Karpas-422 (cell line): ENCODE data around the gene PDE3A. TPM values are rescaled to one million over a fixed set of nuclear protein-coding genes. Genes with fewer than 3 reads are reported as not detected.

ENCODE experiments used
- DNase-seq: peaks from one replicate; pipeline ENCODE4 v3.0.0-alpha.2; 2015
- H2AFZ ChIP-seq: fragments of 200-600 bp; sonication (generic); 2 replicates; pipeline ENCODE4 v1.6.1; 2014; ENCODE audit warnings: antibody characterized with exemption, low read length, mixed read lengths
- H3K27ac ChIP-seq: fragments of 200-600 bp; sonication (generic); 2 replicates; pipeline ENCODE4 v1.5.1; 2014; ENCODE audit warnings: mild to moderate bottlenecking, low read length, moderate library complexity
- H3K27me3 ChIP-seq: fragments of 200-600 bp; sonication (generic); 2 replicates; pipeline ENCODE4 v1.6.1; 2014; ENCODE audit warnings: low read length, mixed read lengths
- H3K36me3 ChIP-seq: fragments of 200-600 bp; sonication (generic); 2 replicates; pipeline ENCODE4 v1.6.1; 2014; ENCODE audit warnings: low read length, mixed read lengths; ENCODE audit not compliant: insufficient read depth
- H3K4me1 ChIP-seq: fragments of 200-600 bp; sonication (generic); 2 replicates; pipeline ENCODE4 v1.6.1; 2014; ENCODE audit warnings: mild to moderate bottlenecking, low read length, mixed read lengths
- H3K4me2 ChIP-seq: fragments of 200-600 bp; sonication (generic); 2 replicates; pipeline ENCODE4 v1.6.1; 2014; ENCODE audit warnings: low read length, low read depth, mild to moderate bottlenecking; ENCODE audit not compliant: poor library complexity, severe bottlenecking
- H3K4me3 ChIP-seq: fragments of 200-600 bp; sonication (generic); 2 replicates; pipeline ENCODE4 v1.5.1; 2014; ENCODE audit warnings: mild to moderate bottlenecking, antibody characterized with exemption, low read length, mixed read lengths
- H3K79me2 ChIP-seq: fragments of 200-600 bp; sonication (generic); 2 replicates; pipeline ENCODE4 v1.6.1; 2014; ENCODE audit warnings: mild to moderate bottlenecking, low read length, mixed read lengths
- H3K9ac ChIP-seq: fragments of 200-600 bp; sonication (generic); 2 replicates; pipeline ENCODE4 v1.6.0; 2014; ENCODE audit warnings: low read length
- H3K9me2 ChIP-seq: fragments of 200-600 bp; sonication (generic), shearing (Covaris generic); replicated peaks from 2 replicates; pipeline ENCODE4 v1.6.0; 2014; ENCODE audit warnings: mild to moderate bottlenecking, low read length, moderate library complexity; ENCODE audit not compliant: insufficient read depth
- H3K9me3 ChIP-seq: fragments of 300-700, 200-600 bp; sonication (generic); 2 replicates; pipeline ENCODE4 v1.6.1; 2014; ENCODE audit warnings: low read length, mixed read lengths
- H4K20me1 ChIP-seq: fragments of 200-600 bp; sonication (generic); 2 replicates; pipeline ENCODE4 v1.6.1; 2014; ENCODE audit warnings: mild to moderate bottlenecking, antibody characterized with exemption, low read length, low read depth; ENCODE audit not compliant: insufficient read depth
- total RNA-seq: library from RNA; depleted of rRNA; stranded (reverse); fragments of >200 nt; shearing (Covaris generic); gene quantifications from 2 replicates; pipeline ENCODE4 v1.2.3, GENCODE V29; 2014; ENCODE audit warnings: low replicate concordance

PDE3A gene
- total RNA-seq, 1 experiment from 2014 or later, result not detected

GRCh38 chr12:20398686-20399085 is 30.3 kb downstream of the PDE3A start:
- Histone ChIP-seq H3K4me1 (no peaks in the 10 kb centered on the region), H2AFZ (no peak overlapping the region), H3K9me3 (no peaks in the 10 kb centered on the region), H3K79me2 (no peaks in the 10 kb centered on the region), H4K20me1 (no peaks in the 10 kb centered on the region), H3K36me3 (no peaks in the 10 kb centered on the region), H3K27me3 (no peaks in the 10 kb centered on the region), H3K4me2 (no peak overlapping the region), H3K27ac (no peak overlapping the region), H3K9me2 (no peaks in the 10 kb centered on the region; the same call in 1 of the 2 replicates), H3K9ac (no peak overlapping the region), H3K4me3 (no peak overlapping the region)
- DNase-seq, result no peak

GRCh38 chr12:20400003-20400402 is 31.7 kb downstream of the PDE3A start:
- no peaks in the 10 kb centered on the region for H3K79me2 ChIP-seq
- no peaks in the 10 kb centered on the region for H3K4me1 ChIP-seq
- no peak overlapping the region for H3K27ac ChIP-seq
- no peaks in the 10 kb centered on the region for H3K9me2 ChIP-seq
- H4K20me1 ChIP-seq, result no peaks in the 10 kb centered on the region
- no peak overlapping the region for H3K4me2 ChIP-seq
- H3K36me3 ChIP-seq, result no peaks in the 10 kb centered on the region
- H3K9me3 ChIP-seq, result no peaks in the 10 kb centered on the region
- H3K27me3 ChIP-seq, result no peaks in the 10 kb centered on the region
- no peak overlapping the region for H3K9ac ChIP-seq
- no peak overlapping the region for H2AFZ ChIP-seq
- H3K4me3 ChIP-seq, result no peak overlapping the region
- no peak for DNase-seq

GRCh38 chr12:20403230-20403629 is 34.9 kb downstream of the PDE3A start:
- Histone ChIP-seq H3K27ac (no peak overlapping the region), H3K9ac (no peak overlapping the region), H3K4me3 (no peak overlapping the region), H3K9me2 (no peaks in the 10 kb centered on the region), H2AFZ (no peak overlapping the region), H3K9me3 (no peaks in the 10 kb centered on the region), H3K36me3 (no peaks in the 10 kb centered on the region), H3K27me3 (no peaks in the 10 kb centered on the region), H3K79me2 (no peaks in the 10 kb centered on the region), H4K20me1 (no peaks in the 10 kb centered on the region), H3K4me1 (no peaks in the 10 kb centered on the region), H3K4me2 (no peak overlapping the region)
- no peak for DNase-seq

- Histone ChIP-seq H3K4me2 (no peak overlapping the region), H3K79me2 (no peaks in the 10 kb centered on the region), H3K4me3 (no peak overlapping the region), H3K9me2 (no peaks in the 10 kb centered on the region), H3K9me3 (no peaks in the 10 kb centered on the region), H3K9ac (no peak overlapping the region), H3K27me3 (no peaks in the 10 kb centered on the region), H3K36me3 (no peaks in the 10 kb centered on the region), H2AFZ (no peak overlapping the region), H4K20me1 (no peaks in the 10 kb centered on the region), H3K4me1 (no peaks in the 10 kb centered on the region), H3K27ac (no peak overlapping the region)
- peak; percentile 53 for DNase-seq
These were observed 36.4 kb downstream of the PDE3A start for GRCh38 chr12:20404576-20405346.

GRCh38 chr12:20409607-20410377 is 41.5 kb downstream of the PDE3A start:
- Histone ChIP-seq H3K9ac (no peak overlapping the region), H3K4me2 (no peak overlapping the region), H3K9me3 (no peaks in the 10 kb centered on the region), H3K27ac (no peak overlapping the region), H3K36me3 (no peaks in the 10 kb centered on the region), H3K4me1 (no peaks in the 10 kb centered on the region), H3K9me2 (no peaks in the 10 kb centered on the region), H3K27me3 (no peaks in the 10 kb centered on the region), H4K20me1 (no peaks in the 10 kb centered on the region), H3K79me2 (no peaks in the 10 kb centered on the region), H2AFZ (no peak overlapping the region), H3K4me3 (no peak overlapping the region)
- no peak for DNase-seq

GRCh38 chr12:20410734-20411133 is 42.4 kb downstream of the PDE3A start:
- Histone ChIP-seq H3K4me2 (no peak overlapping the region), H3K4me1 (no peaks in the 10 kb centered on the region), H3K27me3 (no peaks in the 10 kb centered on the region), H3K79me2 (no peaks in the 10 kb centered on the region), H3K36me3 (no peaks in the 10 kb centered on the region), H2AFZ (no peak overlapping the region), H3K9ac (no peak overlapping the region), H3K9me3 (no peaks in the 10 kb centered on the region), H3K4me3 (no peak overlapping the region), H4K20me1 (no peaks in the 10 kb centered on the region), H3K9me2 (no peaks in the 10 kb centered on the region), H3K27ac (no peak overlapping the region)
- DNase-seq, result no peak

- Histone ChIP-seq H3K4me1 (no peaks in the 10 kb centered on the region), H3K4me3 (no peak overlapping the region), H3K9ac (no peak overlapping the region), H3K27ac (no peak overlapping the region), H3K9me2 (no peaks in the 10 kb centered on the region), H3K79me2 (no peaks in the 10 kb centered on the region), H3K9me3 (no peaks in the 10 kb centered on the region), H2AFZ (no peak overlapping the region), H3K36me3 (no peaks in the 10 kb centered on the region), H4K20me1 (no peaks in the 10 kb centered on the region), H3K27me3 (no peaks in the 10 kb centered on the region), H3K4me2 (no peak overlapping the region)
- DNase-seq, result no peak
These were observed 43.0 kb downstream of the PDE3A start for GRCh38 chr12:20411345-20411744.

- H4K20me1 ChIP-seq, result no peaks in the 10 kb centered on the region
- H3K27me3 ChIP-seq, result no peaks in the 10 kb centered on the region
- no peaks in the 10 kb centered on the region for H3K9me2 ChIP-seq
- H3K36me3 ChIP-seq, result no peaks in the 10 kb centered on the region
- no peak overlapping the region for H3K27ac ChIP-seq
- no peaks in the 10 kb centered on the region for H3K9me3 ChIP-seq
- no peaks in the 10 kb centered on the region for H3K79me2 ChIP-seq
- no peak overlapping the region for H3K4me2 ChIP-seq
- no peak for DNase-seq
- no peak overlapping the region for H2AFZ ChIP-seq
- no peak overlapping the region for H3K9ac ChIP-seq
- no peak overlapping the region for H3K4me3 ChIP-seq
- H3K4me1 ChIP-seq, result no peaks in the 10 kb centered on the region
These were observed 46.7 kb downstream of the PDE3A start for GRCh38 chr12:20415028-20415427.
